ENCODE data around the gene PAQR4.
A peak's percentile ranks its signal among the peaks of the same experiment; 100 is the strongest.
"Not testable (repeated sequence)": the region's sequence is repeated elsewhere in the genome, so short reads cannot be mapped to it uniquely, and the experiment has no call there.

The PAQR4 gene

DNA sequence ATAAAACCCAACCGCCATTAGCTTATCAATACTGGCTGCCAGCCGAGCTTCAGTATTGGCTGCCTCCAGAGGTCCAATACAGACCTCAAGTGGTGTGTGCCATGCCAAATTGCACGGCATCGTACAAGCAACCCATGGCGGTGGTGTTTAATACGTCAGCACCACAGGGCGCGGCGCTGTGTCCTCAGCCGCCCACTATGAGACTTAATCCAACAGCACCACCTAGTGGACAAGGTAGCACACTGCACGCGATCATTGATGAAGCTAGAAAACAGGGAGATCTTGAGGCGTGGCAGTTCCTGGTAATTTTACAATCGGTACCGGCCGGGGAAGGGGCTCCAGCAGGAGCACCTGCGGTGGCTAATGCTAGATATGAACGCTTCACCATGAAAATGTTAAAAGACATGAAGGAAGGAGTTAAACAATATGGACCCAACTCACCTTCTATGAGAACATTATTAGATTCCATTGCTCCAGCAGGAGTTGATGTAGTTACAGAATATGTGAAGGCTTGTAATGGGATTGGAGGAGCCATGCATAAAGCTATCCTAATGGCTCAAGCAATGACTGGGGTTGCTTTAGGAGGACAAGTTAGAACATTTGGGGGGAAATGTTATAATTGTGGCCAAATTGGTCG lies 42.0 kb upstream of the PAQR4 start:
- peak; percentile 91 for DNase-seq (ENCODE audit: low read depth)
- H3K4me3 ChIP-seq (ENCODE audit: control insufficient read depth, low read depth, low read length), result peak overlapping the region; percentile 24
- TF ChIP-seq, protein P1, sequence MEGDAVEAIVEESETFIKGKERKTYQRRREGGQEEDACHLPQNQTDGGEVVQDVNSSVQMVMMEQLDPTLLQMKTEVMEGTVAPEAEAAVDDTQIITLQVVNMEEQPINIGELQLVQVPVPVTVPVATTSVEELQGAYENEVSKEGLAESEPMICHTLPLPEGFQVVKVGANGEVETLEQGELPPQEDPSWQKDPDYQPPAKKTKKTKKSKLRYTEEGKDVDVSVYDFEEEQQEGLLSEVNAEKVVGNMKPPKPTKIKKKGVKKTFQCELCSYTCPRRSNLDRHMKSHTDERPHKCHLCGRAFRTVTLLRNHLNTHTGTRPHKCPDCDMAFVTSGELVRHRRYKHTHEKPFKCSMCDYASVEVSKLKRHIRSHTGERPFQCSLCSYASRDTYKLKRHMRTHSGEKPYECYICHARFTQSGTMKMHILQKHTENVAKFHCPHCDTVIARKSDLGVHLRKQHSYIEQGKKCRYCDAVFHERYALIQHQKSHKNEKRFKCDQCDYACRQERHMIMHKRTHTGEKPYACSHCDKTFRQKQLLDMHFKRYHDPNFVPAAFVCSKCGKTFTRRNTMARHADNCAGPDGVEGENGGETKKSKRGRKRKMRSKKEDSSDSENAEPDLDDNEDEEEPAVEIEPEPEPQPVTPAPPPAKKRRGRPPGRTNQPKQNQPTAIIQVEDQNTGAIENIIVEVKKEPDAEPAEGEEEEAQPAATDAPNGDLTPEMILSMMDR (conservative IDR thresholded peaks at IDR 0.05; ENCODE audit: control insufficient read depth, insufficient read depth, low read depth, low read length), result peak; percentile 81

DNA sequence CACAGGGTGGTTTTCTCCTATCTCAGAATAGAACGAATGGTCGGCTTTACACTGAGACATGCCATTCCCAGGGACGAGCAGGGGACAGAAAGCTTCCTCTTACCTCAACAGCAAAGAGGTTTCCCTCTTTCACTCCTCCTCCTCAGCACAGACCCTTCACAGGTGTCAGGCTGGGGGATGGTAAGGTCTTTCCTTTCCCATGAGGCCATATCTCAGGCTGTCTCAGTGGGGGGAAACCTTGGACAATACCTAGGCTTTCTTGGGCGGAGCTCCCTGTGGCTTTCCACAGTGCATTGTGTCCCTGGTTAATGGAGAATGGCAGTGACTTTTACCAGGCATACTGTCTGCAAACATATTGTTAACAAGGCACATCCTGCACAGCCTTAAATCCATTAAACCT lies 41.0 kb upstream of the PAQR4 start:
- H3K4me3 ChIP-seq (ENCODE audit: control insufficient read depth, low read depth, low read length); DNase-seq (ENCODE audit: low read depth): not testable (repeated sequence)

DNA sequence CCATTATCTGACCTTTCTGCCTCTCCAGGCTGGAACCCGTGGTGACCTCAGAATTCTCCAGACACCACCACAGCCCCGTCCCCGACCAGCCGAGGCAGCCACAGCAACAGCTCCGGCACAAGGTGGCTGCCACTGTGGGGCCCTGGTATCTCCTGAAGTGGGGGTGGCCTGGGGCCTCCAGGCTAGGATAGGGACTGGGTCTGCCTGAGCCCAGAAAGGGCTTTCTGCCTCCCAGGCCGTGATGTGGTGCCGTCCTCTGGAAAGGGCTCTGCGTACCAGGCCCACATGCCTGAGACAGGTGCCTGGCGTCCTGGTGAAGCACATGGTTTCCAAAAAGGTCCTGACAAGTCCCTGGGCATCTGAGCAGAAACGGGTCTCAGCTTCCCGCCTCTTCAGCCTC lies 40.4 kb upstream of the PAQR4 start:
- TF ChIP-seq, protein P1 (conservative IDR thresholded peaks at IDR 0.05; ENCODE audit: control insufficient read depth, insufficient read depth, low read depth, low read length), result no peak
- DNase-seq (ENCODE audit: low read depth), result no peak
- H3K4me3 ChIP-seq (ENCODE audit: control insufficient read depth, low read depth, low read length), result no peak overlapping the region

DNA sequence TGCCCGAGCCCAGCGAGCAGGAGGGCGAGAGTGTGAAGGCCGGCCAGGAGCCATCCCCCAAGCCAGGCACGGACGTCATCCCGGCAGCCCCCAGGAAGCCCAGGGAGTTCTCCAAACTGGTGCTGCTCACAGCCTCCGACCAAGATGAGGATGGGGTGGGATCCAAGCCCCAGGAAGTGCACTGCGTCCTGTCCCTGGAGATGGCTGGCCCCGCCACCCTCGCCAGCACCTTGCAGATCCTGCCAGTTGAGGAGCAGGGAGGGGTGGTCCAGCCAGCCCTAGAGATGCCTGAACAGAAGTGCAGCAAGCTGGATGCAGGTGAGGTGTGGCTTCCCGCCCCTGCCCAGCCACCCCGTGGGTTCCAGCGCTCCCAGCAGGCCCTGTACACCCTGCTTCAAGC lies 39.5 kb upstream of the PAQR4 start:
- TF ChIP-seq, protein P1 (conservative IDR thresholded peaks at IDR 0.05; ENCODE audit: control insufficient read depth, insufficient read depth, low read depth, low read length), result no peak
- no peak for DNase-seq (ENCODE audit: low read depth)
- H3K4me3 ChIP-seq (ENCODE audit: control insufficient read depth, low read depth, low read length), result no peak overlapping the region

DNA sequence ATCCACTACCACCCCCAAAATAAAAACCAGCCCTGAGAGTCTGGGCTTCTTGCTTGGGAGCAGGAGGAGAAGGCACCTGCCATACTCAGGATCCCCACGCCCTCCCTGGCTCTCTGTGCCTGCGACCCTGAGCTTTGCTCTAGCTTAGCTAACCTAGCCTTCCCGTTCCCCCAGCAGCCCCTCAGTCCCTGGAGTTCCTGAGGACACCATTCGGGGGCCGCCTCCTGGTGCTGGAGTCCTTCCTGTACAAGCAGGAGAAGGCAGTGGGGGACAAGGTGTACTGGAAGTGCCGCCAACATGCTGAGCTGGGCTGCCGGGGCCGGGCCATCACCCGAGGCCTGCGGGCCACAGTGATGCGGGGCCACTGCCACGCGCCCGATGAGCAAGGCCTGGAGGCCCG lies 38.9 kb upstream of the PAQR4 start:
- TF ChIP-seq, protein P1 (conservative IDR thresholded peaks at IDR 0.05; ENCODE audit: control insufficient read depth, insufficient read depth, low read depth, low read length), result no peak
- no peak overlapping the region for H3K4me3 ChIP-seq (ENCODE audit: control insufficient read depth, low read depth, low read length)
- DNase-seq (ENCODE audit: low read depth), result no peak

DNA sequence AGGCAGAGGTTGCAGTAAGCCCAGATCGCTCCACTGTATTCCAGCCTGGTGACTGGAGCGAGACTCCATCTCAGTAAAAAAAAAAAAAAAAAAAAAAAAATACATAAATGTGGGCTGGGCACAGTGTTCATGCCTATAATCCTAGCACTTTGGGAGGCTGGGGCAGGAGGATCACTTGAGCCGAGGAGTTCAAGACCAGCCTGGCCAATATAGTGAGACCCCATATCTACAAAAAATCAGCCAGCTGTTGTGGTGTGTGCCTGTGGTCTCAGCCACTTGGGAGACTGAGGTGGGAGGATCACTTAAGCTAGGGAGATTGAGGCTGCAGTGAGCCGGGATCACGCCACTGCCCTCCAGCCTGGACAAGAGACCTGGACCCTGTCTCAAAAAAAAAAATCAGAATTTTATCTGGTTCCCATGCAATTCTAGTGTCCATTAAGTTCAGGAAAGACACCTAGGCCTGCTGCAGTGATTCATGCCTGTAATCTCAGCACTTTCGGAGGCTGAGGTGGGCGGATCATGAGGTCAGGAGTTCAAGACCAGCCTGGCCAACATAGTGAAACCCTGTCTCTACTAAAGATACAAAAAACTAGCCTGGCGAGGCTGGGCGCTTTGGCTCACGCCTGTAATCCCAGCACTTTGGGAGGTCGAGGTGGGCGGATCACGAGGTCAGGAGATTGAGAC lies 37.8 kb upstream of the PAQR4 start:
- DNase-seq (ENCODE audit: low read depth), result not testable (repeated sequence)

DNA sequence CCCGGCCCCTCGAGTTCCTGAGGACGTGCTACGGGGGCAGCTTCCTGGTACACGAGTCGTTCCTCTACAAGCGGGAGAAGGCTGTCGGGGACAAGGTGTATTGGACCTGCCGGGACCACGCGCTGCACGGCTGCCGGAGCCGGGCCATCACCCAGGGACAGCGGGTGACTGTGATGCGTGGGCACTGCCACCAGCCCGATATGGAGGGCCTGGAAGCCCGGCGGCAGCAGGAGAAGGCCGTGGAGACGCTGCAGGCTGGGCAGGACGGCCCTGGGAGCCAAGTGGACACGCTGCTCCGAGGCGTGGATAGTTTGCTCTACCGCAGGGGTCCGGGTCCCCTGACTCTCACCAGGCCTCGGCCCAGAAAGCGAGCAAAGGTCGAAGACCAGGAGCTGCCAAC lies 36.0 kb upstream of the PAQR4 start:
- TF ChIP-seq, protein P1 (conservative IDR thresholded peaks at IDR 0.05; ENCODE audit: control insufficient read depth, insufficient read depth, low read depth, low read length), result no peak
- no peak for DNase-seq (ENCODE audit: low read depth)
- no peak overlapping the region for H3K4me3 ChIP-seq (ENCODE audit: control insufficient read depth, low read depth, low read length)

More for the DNA sequence above, 37.8 kb upstream of the PAQR4 start:
- not testable (repeated sequence) for H3K4me3 ChIP-seq (ENCODE audit: control insufficient read depth, low read depth, low read length)

DNA sequence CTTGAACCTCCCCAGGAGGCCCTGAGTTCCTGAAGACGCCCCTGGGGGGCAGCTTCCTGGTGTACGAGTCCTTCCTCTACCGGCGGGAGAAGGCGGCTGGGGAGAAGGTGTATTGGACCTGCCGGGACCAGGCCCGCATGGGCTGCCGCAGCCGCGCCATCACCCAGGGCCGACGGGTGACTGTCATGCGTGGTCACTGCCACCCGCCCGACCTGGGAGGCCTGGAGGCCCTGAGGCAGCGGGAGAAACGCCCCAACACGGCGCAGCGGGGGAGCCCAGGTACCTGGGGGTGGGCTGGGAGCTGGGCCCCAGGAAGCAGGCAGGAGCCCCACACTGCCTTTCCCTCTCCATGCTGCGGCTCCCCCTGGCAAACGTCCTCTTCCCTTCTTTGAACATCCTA lies 35.4 kb upstream of the PAQR4 start:
- DNase-seq (ENCODE audit: low read depth), result no peak
- TF ChIP-seq, protein P1 (conservative IDR thresholded peaks at IDR 0.05; ENCODE audit: control insufficient read depth, insufficient read depth, low read depth, low read length), result no peak
- no peak overlapping the region for H3K4me3 ChIP-seq (ENCODE audit: control insufficient read depth, low read depth, low read length)
